Fibroblast of mammary gland (primary cell): ENCODE measurements around the gene DUSP15.

Source experiments
- DNase-seq: peaks from one replicate; pipeline ENCODE4 v3.0.0-alpha.2; 2010; ENCODE audit warnings: low read depth
- H3K4me3 ChIP-seq: 2 replicates; pipeline ENCODE4 v1.5.1; 2011; ENCODE audit warnings: low read depth, mild to moderate bottlenecking, low read length, moderate library complexity; ENCODE audit not compliant: control insufficient read depth
- CTCF ChIP-seq: conservative IDR thresholded peaks from 2 replicates; pipeline ENCODE4 v1.5.1; 2011; ENCODE audit warnings: low read depth, low read length, inconsistent platforms; ENCODE audit not compliant: control insufficient read depth, insufficient read depth

The DUSP15 gene

GRCh38 chr20:31866221-31866620, 4.1 kb downstream of the DUSP15 start:
- H3K4me3 ChIP-seq = no peak overlapping the region
- TF ChIP-seq CTCF = no peak
- no peak for DNase-seq

- no peak for DNase-seq
- no peak overlapping the region for H3K4me3 ChIP-seq
- TF ChIP-seq CTCF = no peak
Measured at GRCh38 chr20:31864521-31865400, 5.6 kb downstream of the DUSP15 start.

GRCh38 chr20:31863296-31864085, 6.8 kb downstream of the DUSP15 start:
- no peak for DNase-seq
- H3K4me3 ChIP-seq = no peak overlapping the region
- TF ChIP-seq CTCF = no peak

- DNase-seq = no peak
- no peak for TF ChIP-seq CTCF
- H3K4me3 ChIP-seq = no peak overlapping the region
Measured at GRCh38 chr20:31862506-31862905, 7.8 kb downstream of the DUSP15 start.

- no peak for TF ChIP-seq CTCF
- no peak overlapping the region for H3K4me3 ChIP-seq
- no peak for DNase-seq
Measured at GRCh38 chr20:31862157-31862470, 8.2 kb downstream of the DUSP15 start.

GRCh38 chr20:31861385-31862156, 8.8 kb downstream of the DUSP15 start:
- DNase-seq = no peak
- no peak overlapping the region for H3K4me3 ChIP-seq
- TF ChIP-seq CTCF = no peak
